OCI-LY3 (cell line): Measurements from ENCODE around the gene GLP1R.

ENCODE experiments used
- CTCF ChIP-seq: fragments of 200-600, 300-600 bp; sonication (generic); IDR thresholded peaks from 2 replicates; pipeline ENCODE4 v1.5.1; 2014; ENCODE audit warnings: antibody characterized with exemption, low read length, low read depth
- EZH2phosphoT487 ChIP-seq: fragments of 200-600 bp; shearing (Covaris generic); IDR thresholded peaks from 2 replicates; pipeline ENCODE4 v1.6.1; 2018; ENCODE audit warnings: antibody characterized with exemption, mixed run types, low read depth

- TF ChIP-seq CTCF (no peak), EZH2phosphoT487 (no peak)
Measured at GRCh38 chr6:39026175-39026574, 22.4 kb upstream of the GLP1R start.
